ENCODE measurements around the gene WDR1.

WDR1 gene

GRCh38 chr4:10046471-10046870 lies 70.1 kb downstream of the WDR1 start:
- Mint-ChIP-seq H3K4me1 (peaks cover 7% of the 10 kb centered on the region), H3K27me3 (no peaks in the 10 kb centered on the region), H3K4me3 (no peak overlapping the region), H3K36me3 (peaks cover 28% of the 10 kb centered on the region), H3K9me3 (peaks cover 9% of the 10 kb centered on the region), H3K27ac (no peak overlapping the region)
- ATAC-seq = no peak

- H3K9me3 Mint-ChIP-seq = peaks cover 9% of the 10 kb centered on the region
Measured at GRCh38 chr4:10045481-10045880, 71.1 kb downstream of the WDR1 start.

GRCh38 chr4:10041036-10041435 lies 75.6 kb downstream of the WDR1 start:
- H3K27ac Mint-ChIP-seq = no peak overlapping the region
- peaks cover 30% of the 10 kb centered on the region for H3K36me3 Mint-ChIP-seq
- H3K9me3 Mint-ChIP-seq = peaks cover 9% of the 10 kb centered on the region
- H3K27me3 Mint-ChIP-seq = no peaks in the 10 kb centered on the region
- H3K4me3 Mint-ChIP-seq = no peak overlapping the region
- ATAC-seq = no peak
- H3K4me1 Mint-ChIP-seq = peaks cover 7% of the 10 kb centered on the region

More at GRCh38 chr4:10045481-10045880, 71.1 kb downstream of the WDR1 start:
- Mint-ChIP-seq H3K4me3 (no peak overlapping the region), H3K27ac (no peak overlapping the region), H3K27me3 (no peaks in the 10 kb centered on the region), H3K36me3 (peaks cover 28% of the 10 kb centered on the region), H3K4me1 (peaks cover 7% of the 10 kb centered on the region)
- ATAC-seq = no peak

- no peak for ATAC-seq
- no peak overlapping the region for H3K4me3 Mint-ChIP-seq
- peaks cover 30% of the 10 kb centered on the region for H3K36me3 Mint-ChIP-seq
- peaks cover 9% of the 10 kb centered on the region for H3K9me3 Mint-ChIP-seq
- H3K4me1 Mint-ChIP-seq = peaks cover 7% of the 10 kb centered on the region
- no peaks in the 10 kb centered on the region for H3K27me3 Mint-ChIP-seq
- no peak overlapping the region for H3K27ac Mint-ChIP-seq
Measured at GRCh38 chr4:10040049-10040892, 76.3 kb downstream of the WDR1 start.

GRCh38 chr4:10036807-10037342 lies 79.7 kb downstream of the WDR1 start:
- H3K4me1 Mint-ChIP-seq = peaks cover 18% of the 10 kb centered on the region

GRCh38 chr4:10035130-10035529 lies 81.5 kb downstream of the WDR1 start:
- Mint-ChIP-seq H3K9me3 (no peaks in the 10 kb centered on the region), H3K27ac (no peak overlapping the region), H3K4me3 (no peak overlapping the region), H3K4me1 (peaks cover 18% of the 10 kb centered on the region), H3K36me3 (peaks cover 10% of the 10 kb centered on the region), H3K27me3 (no peaks in the 10 kb centered on the region)
- ATAC-seq = no peak

More at GRCh38 chr4:10036807-10037342, 79.7 kb downstream of the WDR1 start:
- H3K4me3 Mint-ChIP-seq = no peak overlapping the region
- no peaks in the 10 kb centered on the region for H3K27me3 Mint-ChIP-seq
- no peaks in the 10 kb centered on the region for H3K9me3 Mint-ChIP-seq
- H3K36me3 Mint-ChIP-seq = peaks cover 12% of the 10 kb centered on the region
- no peak for ATAC-seq
- no peak overlapping the region for H3K27ac Mint-ChIP-seq

GRCh38 chr4:10034612-10035104 lies 81.9 kb downstream of the WDR1 start:
- Mint-ChIP-seq H3K36me3 (peaks cover 5% of the 10 kb centered on the region), H3K27ac (no peak overlapping the region), H3K4me3 (no peak overlapping the region), H3K9me3 (no peaks in the 10 kb centered on the region), H3K4me1 (peaks cover 18% of the 10 kb centered on the region), H3K27me3 (no peaks in the 10 kb centered on the region)
- ATAC-seq = no peak

GRCh38 chr4:10034136-10034535 lies 82.5 kb downstream of the WDR1 start:
- no peak for ATAC-seq
- peaks cover 18% of the 10 kb centered on the region for H3K4me1 Mint-ChIP-seq
- H3K9me3 Mint-ChIP-seq = no peaks in the 10 kb centered on the region
- H3K27ac Mint-ChIP-seq = peak overlapping the region; percentile 43
- H3K27me3 Mint-ChIP-seq = no peaks in the 10 kb centered on the region
- peak overlapping the region; percentile 4 for H3K4me3 Mint-ChIP-seq
- no peaks in the 10 kb centered on the region for H3K36me3 Mint-ChIP-seq

- peak overlapping the region; percentile 43 for H3K27ac Mint-ChIP-seq
- H3K4me1 Mint-ChIP-seq = peaks cover 18% of the 10 kb centered on the region
- H3K9me3 Mint-ChIP-seq = no peaks in the 10 kb centered on the region
- H3K27me3 Mint-ChIP-seq = no peaks in the 10 kb centered on the region
- no peaks in the 10 kb centered on the region for H3K36me3 Mint-ChIP-seq
- no peak overlapping the region for H3K4me3 Mint-ChIP-seq
- peak; percentile 76 for ATAC-seq
Measured at GRCh38 chr4:10033191-10033881, 83.3 kb downstream of the WDR1 start.

GRCh38 chr4:10032625-10033024 lies 84.0 kb downstream of the WDR1 start:
- Mint-ChIP-seq H3K36me3 (no peaks in the 10 kb centered on the region), H3K4me1 (peaks cover 18% of the 10 kb centered on the region), H3K9me3 (no peaks in the 10 kb centered on the region), H3K4me3 (no peak overlapping the region), H3K27ac (peak overlapping the region; percentile 43), H3K27me3 (peaks cover 3% of the 10 kb centered on the region)
- ATAC-seq = no peak

- no peaks in the 10 kb centered on the region for H3K36me3 Mint-ChIP-seq
- no peaks in the 10 kb centered on the region for H3K9me3 Mint-ChIP-seq
- ATAC-seq = no peak
- H3K4me3 Mint-ChIP-seq = no peak overlapping the region
- no peak overlapping the region for H3K27ac Mint-ChIP-seq
- peaks cover 9% of the 10 kb centered on the region for H3K27me3 Mint-ChIP-seq
- peaks cover 18% of the 10 kb centered on the region for H3K4me1 Mint-ChIP-seq
Measured at GRCh38 chr4:10031668-10032590, 84.7 kb downstream of the WDR1 start.

GRCh38 chr4:10030972-10031667 lies 85.5 kb downstream of the WDR1 start:
- Mint-ChIP-seq H3K9me3 (no peaks in the 10 kb centered on the region), H3K27me3 (peaks cover 12% of the 10 kb centered on the region), H3K4me1 (peaks cover 18% of the 10 kb centered on the region), H3K27ac (no peak overlapping the region), H3K4me3 (no peak overlapping the region), H3K36me3 (no peaks in the 10 kb centered on the region)
- ATAC-seq = no peak

GRCh38 chr4:10029403-10029802 lies 87.2 kb downstream of the WDR1 start:
- Mint-ChIP-seq H3K36me3 (no peaks in the 10 kb centered on the region), H3K27ac (no peak overlapping the region), H3K9me3 (no peaks in the 10 kb centered on the region), H3K27me3 (peaks cover 12% of the 10 kb centered on the region), H3K4me3 (no peak overlapping the region), H3K4me1 (peaks cover 18% of the 10 kb centered on the region)
- ATAC-seq = no peak

- Mint-ChIP-seq H3K4me3 (no peak overlapping the region), H3K27ac (no peak overlapping the region), H3K4me1 (peaks cover 19% of the 10 kb centered on the region), H3K27me3 (peaks cover 12% of the 10 kb centered on the region), H3K36me3 (no peaks in the 10 kb centered on the region), H3K9me3 (no peaks in the 10 kb centered on the region)
- ATAC-seq = no peak
Measured at GRCh38 chr4:10028910-10029309, 87.7 kb downstream of the WDR1 start.
